GM18907 (cell line): ENCODE data around the gene SNX24.
"Not testable (repeated sequence)": the region's sequence is repeated elsewhere in the genome, so short reads cannot be mapped to it uniquely, and the experiment has no call there.

Experiments used
- ATAC-seq: cut with Tn5 transposase; IDR thresholded peaks from one replicate; pipeline ENCODE4 v1.9.1; 2021; ENCODE audit warnings: mild to moderate bottlenecking, moderate library complexity; ENCODE audit not compliant: unreplicated experiment

SNX24 gene

DNA sequence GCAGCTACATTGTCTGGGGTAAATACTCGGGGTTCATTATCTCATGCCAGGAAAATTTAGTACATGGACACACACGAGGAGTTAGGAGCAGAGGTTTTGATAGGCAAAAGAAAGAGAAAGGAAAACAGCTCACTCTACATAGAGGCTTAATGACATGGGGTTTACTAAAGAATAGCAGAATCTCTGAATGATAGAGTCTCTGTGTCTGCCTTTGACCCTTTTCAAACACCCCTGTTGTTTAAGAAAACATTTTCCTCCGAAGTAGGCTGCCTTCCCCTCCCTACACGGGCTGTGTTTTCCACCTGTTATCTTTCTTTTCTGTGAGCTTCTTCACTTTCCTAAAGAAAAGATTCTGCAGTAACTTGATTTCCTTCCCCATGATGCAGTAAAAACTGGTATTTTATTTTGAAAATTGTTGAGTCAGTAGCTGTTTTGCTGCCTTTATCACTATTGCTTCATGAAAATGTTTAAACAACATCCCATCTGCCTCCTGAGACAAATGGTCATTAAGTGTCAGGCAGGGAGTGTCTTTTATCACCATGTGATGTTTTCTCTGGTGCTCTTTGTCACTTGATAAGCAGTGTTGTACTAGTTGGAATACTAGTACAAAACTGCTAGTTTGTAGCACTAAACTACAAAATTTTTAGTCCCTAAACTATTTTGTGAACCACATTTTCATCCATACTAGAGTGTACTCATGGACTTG, 114.5 kb downstream of the SNX24 start:
- ATAC-seq, result no peak

GRCh38 chr5:122963305-122963704, 117.9 kb downstream of the SNX24 start:
- ATAC-seq, result no peak

DNA sequence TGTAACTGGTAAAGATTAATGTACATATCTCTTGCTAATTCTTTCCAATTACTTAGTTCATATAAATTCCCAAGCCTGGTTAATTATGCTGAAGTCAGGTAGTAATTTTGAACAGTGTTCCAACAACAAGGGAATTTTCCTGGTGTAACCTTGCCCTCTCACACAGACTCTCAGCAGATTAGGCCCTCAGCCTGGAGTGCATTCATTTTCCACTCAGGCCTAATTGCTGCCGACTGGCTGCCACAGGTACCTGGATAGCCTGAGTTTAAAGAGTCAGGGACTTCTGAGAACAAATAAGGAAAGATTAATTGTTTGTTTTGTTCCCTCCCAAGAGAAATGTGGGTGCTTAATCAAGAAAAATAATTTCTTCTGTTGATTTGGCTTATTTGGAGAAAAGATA, 119.7 kb downstream of the SNX24 start:
- no peak for ATAC-seq

DNA sequence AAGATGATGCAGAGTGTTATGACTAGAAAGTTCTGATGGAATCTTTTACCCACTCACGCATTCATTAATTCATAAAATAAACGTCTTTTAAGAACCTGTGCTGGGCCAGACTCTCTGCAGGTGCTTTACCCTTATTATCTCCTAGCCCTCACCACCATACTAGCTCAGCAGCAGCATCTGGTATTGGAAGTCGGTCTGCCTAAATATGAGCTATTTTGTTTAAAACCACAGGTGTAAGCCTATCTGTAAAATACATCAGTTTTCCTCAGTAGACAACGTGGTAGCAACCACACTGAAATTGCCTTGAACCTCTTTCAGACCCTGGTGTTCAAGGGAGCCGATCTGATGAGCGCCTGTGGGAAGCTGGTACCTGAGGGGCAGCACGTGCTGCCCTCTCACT, 121.7 kb downstream of the SNX24 start:
- ATAC-seq, result peak; percentile 69

- peak; percentile 96 for ATAC-seq
Measured at GRCh38 chr5:122967625-122968024, 122.2 kb downstream of the SNX24 start.

DNA sequence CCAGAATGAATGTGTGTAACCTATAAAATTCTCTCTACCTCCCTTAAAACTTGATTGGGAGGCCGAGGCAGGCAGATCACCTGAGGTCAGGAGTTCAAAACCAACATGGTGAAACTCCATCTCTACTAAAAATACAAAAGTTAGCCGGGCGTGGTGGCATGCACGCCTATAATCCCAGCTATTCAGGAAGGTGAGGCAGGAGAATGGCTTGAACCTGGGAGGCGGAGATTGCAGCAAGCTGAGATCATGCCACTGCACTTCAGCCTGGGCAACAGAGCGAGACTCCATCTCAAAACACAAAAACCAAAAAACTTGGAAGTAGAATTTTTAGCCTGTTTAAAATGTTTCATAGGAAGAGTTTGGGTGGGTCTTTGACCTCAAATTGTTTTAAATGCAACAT, 122.6 kb downstream of the SNX24 start:
- peak; percentile 14 for ATAC-seq

- ATAC-seq, result no peak
Measured at GRCh38 chr5:122971333-122971732, 125.9 kb downstream of the SNX24 start.

- no peak for ATAC-seq
Measured at GRCh38 chr5:122972877-122973276, 127.5 kb downstream of the SNX24 start.

- ATAC-seq, result not testable (repeated sequence)
Measured at GRCh38 chr5:122973759-122974158, 128.3 kb downstream of the SNX24 start.

- not testable (repeated sequence) for ATAC-seq
Measured at GRCh38 chr5:122974251-122974650, 128.8 kb downstream of the SNX24 start.

DNA sequence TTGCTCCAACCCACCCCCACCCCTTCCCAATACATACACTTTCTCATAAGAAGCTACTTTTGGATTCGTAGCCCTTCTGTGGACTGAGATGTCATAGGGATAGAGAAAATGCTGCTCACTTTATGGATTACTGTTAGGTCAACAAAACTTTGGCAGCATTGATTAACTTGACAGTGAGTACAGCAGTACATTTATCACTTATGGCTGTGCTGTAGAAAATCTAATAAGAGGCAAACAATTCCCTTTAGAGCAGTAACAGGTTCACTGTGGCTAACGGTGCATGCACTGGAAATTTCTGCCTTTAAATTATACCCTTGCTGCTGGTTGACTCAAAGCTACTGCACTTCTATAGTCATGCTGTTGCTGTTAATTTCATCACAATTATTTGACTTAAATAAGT, 131.9 kb downstream of the SNX24 start:
- ATAC-seq, result no peak

DNA sequence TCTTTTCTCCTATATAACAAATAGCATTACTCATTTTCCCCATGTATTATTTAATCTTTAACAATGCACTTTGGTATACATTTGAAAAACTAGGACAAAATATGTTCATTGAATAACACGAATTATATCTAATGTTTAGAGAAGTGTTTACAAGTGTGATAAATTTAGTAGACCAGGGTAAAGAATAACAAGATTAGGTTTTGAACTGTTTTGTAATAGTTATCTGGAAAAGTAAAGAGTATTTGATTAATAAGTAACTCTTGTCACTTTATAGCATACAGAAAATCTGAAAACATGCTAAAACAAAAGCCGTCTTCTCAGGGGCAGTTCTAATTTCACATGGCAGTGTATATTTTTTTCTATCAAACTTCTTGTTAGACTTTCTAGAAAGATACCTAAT, 132.7 kb downstream of the SNX24 start:
- ATAC-seq, result peak; percentile 23

DNA sequence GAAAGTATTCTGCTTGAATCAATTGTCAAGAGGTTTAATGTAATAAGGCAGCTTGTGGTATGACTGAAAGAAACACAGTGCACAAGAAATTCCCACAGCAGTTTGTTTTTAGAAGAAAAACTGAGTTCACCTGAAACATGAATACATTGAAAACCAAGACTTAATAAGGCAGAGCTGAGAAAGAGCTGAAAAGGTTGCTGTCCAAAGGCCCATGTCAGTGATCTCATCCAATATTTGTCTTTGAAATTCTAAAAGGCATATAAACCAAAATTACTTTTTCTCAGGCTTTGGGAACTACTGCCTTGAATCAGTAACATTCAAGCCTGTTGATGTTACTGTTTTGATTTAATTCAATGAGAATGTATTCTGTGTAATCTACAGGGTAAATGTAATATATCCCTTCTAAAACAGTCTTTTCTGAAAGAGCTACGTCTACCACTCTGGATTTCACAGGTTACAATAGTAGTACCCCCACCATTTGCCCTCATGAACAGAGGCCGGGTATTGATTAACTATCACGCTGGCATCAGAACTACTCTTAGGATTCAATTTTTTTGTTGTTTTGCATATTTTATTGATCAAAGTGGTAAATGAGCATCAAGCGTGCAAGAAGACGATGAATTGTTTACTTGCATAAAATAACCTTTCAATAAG, 133.4 kb downstream of the SNX24 start:
- ATAC-seq, result peak; percentile 48

GRCh38 chr5:122981846-122982245, 136.4 kb downstream of the SNX24 start:
- no peak for ATAC-seq

DNA sequence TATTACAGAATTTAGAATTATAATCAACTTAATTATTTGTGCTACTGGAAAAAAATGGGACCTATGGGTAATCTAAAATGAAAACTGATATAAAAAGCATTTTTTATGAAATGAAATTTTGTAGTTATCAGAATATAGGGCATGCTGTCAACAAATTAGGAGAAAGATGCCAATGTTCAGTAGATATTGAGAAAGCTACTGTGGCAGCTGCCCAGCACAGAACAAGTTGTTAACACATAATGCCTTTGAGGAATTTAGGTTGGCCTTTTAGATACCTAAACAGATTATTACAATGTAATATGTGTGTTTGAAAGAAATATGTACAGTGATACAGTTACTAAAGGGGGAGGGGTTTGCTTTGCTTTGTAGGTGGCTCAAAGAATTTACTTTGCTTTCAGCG, 137.0 kb downstream of the SNX24 start:
- ATAC-seq, result no peak

- ATAC-seq, result peak; percentile 60
Measured at GRCh38 chr5:122984425-122984824, 139.0 kb downstream of the SNX24 start.

DNA sequence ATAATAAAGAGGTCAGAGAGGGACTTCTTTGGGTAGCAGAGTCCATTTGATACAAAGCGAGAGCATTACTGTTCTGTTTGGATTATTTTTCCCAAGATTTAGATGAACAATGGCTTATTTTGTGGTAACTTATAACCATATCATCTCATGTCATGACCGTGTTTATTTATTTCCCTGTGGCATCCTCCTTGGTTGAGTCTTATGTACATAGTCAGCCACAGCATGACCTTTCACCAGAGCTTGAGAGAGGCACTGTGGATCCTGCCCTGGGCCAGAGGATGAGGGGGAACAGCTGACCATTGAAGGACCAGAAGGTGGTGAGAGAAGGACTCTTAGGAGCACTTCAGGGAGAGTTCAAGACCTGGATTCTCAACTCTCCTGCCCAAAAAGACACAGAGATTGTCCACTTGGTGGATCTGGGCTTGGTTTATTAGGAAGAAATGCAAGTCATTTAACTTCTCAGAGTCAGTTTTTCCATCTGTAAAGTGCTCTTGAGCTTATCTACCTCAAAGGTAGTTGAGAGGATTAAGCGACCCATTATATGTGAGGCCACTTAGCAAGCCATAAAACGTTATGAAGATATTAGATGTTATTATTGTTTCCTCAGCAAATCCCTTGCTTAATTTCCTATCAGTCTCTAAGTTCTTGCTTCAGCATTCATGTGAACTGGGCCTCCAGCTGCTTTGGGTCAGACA, 139.7 kb downstream of the SNX24 start:
- ATAC-seq, result no peak

- peak; percentile 87 for ATAC-seq
Measured at GRCh38 chr5:122985954-122986721, 140.7 kb downstream of the SNX24 start.

- no peak for ATAC-seq
Measured at GRCh38 chr5:122996091-122996490, 150.7 kb downstream of the SNX24 start.

DNA sequence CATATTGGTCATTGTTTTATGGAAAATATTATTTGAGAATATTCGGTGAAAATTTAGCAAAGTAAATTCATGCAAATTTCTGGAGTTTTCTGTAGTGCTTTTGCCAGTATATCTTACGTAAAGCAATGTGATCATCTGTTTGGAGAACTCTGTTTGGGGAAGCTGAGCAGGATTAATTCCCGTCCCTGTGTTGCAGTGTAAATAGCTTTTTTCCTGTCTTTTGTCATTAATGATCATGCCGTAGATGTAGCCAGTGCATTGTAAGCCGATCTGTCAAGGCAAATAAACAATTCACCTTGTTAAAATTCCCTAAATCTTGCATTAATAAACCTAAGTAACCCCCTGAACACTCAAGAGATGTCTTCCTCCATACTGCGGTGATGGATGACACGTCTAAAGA, 151.9 kb downstream of the SNX24 start:
- no peak for ATAC-seq

DNA sequence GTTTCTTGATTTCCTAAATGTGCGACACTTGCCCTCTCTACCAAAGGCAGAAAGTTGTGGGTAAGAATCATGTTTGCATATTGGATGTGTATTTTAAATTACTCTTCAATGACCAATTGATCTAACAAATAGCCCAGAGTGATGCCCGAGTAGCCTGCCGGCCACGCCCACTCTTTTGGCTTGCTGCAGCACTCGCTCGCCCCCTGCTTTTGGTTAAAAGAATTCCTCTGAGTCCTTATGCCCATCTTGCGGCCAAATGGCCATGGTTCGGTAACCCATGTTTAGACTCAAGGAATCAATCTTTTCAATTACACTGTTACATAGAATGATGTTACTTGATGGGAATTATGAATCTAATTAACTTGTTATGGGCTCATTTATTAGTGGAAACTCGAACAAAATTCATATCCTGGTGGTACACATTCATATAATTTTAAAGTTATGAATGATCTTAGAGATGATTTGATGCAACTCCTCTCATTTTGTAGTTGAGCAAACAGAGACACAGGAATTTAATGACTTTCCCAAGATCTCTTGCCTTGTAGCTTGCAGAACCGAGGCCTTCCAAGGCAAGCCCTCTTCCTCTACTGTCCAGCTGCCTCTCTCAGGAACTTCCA, 154.6 kb downstream of the SNX24 start:
- ATAC-seq, result peak; percentile 97
